GM21367 (cell line): ENCODE measurements around the gene TACC3.

Experiments
- ATAC-seq: cut with Tn5 transposase; IDR thresholded peaks from one replicate; pipeline ENCODE4 v1.9.1; 2021; ENCODE audit not compliant: unreplicated experiment

Gene TACC3

GRCh38 chr4:1758306-1759121, 37.2 kb downstream of the TACC3 start:
- no peak for ATAC-seq

GRCh38 chr4:1759170-1759817, 38.0 kb downstream of the TACC3 start:
- no peak for ATAC-seq

DNA sequence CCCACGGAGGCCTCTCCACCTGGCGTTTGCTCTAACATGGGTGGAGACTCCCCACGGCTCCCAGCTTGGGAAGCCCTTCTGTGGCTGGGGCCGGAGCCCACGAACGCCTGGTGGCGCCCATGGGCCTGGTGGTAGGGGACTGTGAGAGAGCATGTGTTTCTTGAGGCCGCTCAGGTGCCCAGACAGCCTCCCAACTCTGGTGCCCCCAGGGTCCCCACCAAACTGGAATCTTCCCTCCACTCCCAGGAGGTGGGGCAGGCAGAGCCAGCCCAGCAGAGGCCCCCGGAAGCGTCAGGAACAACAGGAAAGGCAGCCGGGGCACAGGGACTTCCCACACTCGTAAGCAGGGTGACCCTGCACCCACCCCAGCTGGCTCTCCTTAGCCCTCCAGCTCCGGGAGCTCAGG, 38.5 kb downstream of the TACC3 start:
- no peak for ATAC-seq

- no peak for ATAC-seq
These were observed 39.3 kb downstream of the TACC3 start for GRCh38 chr4:1760521-1761071.

DNA sequence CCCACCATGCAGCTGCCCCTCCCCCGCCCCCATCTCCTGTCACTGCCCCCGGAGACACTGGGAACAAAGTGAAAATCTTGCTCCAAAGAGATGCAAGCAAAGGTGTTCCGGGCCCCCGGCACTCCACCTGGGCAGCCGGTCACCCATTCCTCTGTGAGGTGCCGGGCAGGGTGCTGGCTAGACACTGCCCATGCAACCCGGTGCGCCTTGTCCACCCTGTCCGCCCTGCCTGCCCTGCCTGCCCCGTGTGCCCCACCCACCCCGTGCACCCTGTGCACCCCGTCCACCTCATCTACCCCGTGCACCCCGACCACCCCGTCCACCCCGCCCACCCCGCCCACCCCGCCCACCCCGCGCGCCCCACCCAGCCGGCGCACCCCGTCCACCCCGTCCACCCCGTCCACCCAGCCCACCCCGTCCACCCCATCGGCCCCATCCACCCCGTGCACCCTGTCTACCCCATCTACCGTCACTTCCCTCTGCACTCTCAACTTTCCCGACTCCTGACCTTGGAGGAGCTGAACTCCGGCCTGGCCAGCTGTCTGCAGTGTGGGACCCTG, 39.9 kb downstream of the TACC3 start:
- no peak for ATAC-seq

DNA sequence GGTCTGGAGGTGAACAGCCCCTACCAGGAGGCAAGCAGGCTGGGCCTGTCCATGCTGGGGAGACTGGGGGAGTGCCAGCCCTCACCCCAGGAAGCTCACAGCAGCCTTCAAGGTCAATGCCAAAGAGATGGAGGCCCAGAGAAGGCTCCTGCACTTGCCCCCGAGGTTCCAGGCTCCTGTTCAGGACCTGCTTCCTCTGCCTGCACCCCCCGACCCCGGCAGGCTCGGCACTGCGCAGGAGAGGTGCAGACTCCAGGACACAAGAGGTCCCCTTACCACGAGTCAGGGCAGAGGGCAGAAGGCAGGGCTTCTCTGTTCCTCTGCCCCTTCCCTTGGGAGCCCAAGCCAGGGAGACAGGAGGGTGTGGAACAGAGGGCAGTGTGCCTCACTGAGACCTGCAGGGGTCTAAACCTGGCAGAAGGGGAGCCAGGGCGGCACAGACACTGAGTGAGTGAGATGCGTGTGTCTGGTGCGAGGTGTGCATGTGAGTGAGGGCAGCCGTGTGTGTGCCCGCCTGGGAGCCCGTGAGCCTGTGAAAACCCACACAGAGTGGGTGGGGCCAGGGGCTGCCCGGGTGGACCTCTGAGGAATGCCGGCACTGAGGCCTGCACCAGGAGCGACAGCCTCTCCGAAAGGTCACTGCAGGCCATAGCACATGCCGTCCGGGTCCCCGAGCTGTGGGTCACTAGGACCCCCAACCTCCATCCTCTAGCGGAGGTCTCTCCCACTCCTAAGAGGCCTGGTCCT, 41.1 kb downstream of the TACC3 start:
- ATAC-seq = no peak

DNA sequence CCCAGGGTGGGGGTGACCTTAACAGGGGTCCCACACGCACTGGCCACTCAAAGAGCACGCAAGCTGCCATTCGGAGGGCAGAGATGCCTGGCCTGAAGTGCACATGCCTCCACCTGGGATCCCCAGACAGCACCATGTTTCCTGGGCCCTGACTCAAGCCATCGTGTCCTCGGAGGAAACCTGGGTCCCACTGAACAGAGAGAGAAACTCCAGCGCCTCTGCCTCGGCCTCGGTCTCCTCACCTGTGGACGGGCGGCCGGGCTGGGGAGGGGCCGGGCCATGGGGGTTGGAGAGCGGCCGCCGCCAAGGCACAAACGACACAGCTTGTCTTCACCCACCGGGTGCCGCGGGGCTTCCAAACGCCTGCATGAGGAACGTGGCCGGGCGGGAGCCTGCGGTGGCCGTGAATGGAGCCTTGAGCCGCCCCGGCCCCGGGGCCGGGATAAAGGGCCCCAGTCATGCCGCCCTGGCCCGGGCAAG, 41.8 kb downstream of the TACC3 start:
- no peak for ATAC-seq

DNA sequence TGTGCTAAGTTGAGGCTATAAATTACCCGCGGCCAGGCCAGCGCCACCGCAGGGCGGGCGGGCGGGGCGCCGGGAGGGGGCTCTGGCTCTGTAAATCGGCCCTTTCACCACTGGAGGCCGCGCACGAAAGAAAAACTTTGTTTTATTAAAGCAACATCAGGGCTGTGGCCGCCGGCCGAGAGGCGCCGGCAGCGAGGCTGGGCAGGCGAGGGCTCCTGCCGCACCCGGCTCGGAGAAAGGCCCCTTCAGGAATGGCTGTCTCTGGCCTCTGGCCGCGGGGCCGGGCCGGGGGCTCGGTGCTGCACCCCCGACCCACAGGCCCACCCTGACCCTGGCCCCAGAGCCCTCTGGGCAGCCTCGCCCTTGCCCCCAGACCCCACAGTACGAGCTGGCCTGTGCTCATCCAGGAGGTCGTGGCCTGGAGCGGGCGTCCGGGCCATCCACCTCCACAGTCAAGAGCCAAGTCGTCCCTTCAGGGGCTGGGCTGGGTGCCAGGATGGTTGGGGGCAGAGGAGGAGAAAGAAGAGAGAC, 42.3 kb downstream of the TACC3 start:
- no peak for ATAC-seq

DNA sequence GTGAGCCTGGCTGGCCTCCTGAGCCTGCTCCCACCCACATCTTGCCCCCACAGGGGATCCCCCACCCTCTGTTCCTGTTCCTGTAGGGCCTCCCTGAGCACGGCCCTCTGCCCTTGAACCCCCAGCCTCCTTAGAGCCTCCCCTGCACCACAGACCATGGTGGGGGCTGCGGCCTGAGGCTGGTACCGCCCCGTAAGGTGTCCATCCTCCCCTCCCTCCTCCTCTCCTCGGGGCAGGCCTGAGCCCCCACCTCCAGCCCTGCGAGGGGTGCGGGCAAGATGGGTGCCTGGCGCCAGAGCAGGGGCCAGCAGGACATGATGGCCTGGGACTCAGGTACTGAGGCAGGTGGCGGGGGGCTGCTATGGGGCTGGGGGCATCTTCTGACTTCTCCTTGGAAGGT, 43.3 kb downstream of the TACC3 start:
- no peak for ATAC-seq

DNA sequence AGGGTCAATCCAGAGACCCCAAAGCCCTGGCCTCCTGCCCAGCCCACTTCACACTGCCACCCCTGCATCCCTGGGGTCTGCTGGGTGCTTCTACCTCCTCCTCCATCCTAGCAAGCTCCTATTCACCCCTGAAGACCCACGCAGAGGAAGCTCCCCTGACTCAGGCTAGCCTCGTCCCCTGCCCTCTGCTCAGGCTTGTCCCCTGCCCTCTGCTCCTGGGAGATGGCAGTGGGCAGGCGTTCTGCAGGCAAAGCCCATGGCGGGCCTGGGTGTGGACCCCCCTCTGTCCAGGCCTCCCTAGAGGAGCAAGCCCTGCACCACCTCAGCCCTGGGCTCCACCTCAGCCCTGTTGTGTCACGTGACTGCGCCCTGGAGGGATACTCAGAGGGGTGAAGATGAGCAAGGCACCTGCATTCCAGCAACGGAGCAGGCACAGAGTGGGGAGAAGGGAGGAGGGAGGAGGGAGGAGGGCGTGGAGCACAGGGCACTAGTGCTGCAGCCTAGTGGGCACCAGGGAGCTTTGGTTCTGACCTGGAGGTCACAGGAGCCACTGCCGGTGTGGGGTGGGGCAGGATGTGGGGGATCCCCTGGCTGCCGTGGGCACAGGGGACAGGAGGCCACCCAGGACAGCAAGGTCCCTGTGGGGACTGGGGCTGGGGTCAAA, 44.2 kb downstream of the TACC3 start:
- ATAC-seq = no peak

GRCh38 chr4:1766106-1767060, 45.1 kb downstream of the TACC3 start:
- ATAC-seq = no peak

DNA sequence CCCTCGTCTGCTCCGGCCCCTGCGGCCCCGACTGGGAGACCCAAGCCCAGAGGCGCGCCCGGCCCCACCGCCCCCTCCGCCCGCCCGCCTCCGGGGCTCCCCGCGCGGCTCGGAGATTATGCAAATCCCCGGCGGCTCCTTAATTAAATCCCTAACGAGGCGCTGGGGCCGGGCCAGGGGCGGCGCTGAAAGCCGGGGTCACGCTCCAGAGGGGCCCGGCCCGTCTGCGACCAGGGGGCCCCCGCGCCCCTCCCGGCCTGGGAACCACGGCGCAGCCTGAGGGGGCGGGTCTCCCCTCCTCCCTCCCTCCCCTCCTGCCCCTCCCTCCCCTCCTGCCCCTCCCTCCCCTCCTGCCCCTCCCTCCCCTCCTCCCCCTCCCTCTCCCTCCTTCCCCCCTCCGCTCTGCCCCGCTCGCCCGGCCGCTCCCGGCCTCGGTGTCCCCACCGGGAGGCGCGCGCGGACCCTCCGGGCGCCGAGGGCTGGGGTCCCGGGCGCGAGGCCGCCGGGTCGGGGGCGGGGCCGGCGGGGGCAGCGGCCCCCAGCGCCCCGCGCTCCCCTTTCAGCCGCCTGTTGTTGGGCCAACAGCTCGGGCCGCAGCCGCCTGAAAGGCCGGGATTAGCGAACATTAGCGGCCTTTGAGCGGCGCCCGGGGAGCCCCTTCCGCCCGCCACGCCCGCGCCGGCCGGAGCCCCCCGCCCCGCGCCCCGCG, 45.9 kb downstream of the TACC3 start:
- ATAC-seq = no peak

- ATAC-seq = no peak
These were observed 46.5 kb downstream of the TACC3 start for GRCh38 chr4:1767770-1768366.

DNA sequence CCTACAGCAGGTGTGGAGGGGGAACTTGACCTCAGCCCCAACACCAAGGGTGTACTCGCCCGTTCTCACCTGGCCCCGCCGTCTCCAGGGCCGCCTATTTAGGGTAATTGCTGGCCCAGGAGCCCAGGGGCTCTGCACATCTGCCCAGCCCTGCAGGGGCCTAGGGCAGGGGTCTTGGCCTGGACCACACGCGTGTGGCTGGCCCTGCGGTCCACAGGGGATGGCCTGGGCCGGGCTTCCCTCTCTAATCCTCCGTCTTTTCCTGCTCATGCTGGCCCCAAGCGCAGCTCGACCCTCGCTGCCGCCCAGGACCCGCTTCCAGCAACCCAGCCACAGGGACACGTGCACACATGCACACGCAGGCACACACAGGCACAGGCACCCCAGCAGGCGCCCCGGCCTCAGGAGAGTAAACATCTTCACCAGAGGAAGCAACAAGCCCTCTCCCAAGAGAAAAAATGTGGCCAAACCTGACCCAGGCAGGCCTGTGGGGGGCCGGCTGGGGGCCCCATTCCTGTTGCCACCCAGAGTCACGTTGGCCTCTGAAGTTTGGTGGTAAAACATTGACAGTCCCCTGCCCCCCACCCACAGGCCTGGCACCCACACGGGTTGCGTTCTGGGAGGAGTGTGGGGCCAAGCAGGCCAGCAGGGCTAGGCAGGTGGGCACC, 47.2 kb downstream of the TACC3 start:
- no peak for ATAC-seq

GRCh38 chr4:1769692-1770091, 48.4 kb downstream of the TACC3 start:
- ATAC-seq = no peak

GRCh38 chr4:1770245-1770644, 48.9 kb downstream of the TACC3 start:
- ATAC-seq = no peak

DNA sequence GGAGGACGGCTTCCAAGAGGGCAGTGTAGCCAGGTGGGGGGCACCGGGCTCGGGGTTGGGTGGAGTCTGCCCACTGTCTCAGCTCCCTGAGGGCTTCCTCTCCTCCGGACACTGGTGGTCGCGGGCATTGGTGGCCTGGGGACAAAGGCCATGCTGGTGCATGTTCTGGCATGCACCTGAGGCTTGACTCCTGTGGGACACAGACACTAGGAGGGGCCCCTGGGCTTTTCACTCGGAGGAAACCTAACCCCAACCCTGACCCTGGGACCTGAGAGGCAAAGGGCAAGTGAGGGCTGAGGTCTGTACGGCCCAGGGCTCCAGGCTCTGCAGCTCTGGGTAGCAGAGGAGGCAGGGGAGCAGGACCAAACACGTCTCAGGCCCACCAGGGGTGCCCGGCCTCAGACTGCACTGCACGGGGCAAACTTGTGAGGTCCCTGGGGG, 49.5 kb downstream of the TACC3 start:
- no peak for ATAC-seq
